Rectal smooth muscle tissue (tissue), 1 donor: Measurements from ENCODE around the gene FAM181B.

ENCODE experiments used
- H3K27ac ChIP-seq: one replicate; pipeline ENCODE4 v1.7.0; 2013; ENCODE audit warnings: low read depth, low read length, inconsistent platforms
- H3K27me3 ChIP-seq: one replicate; pipeline ENCODE4 v1.7.0; 2013; ENCODE audit warnings: low read length; ENCODE audit not compliant: control insufficient read depth, insufficient read depth
- H3K36me3 ChIP-seq: one replicate; pipeline ENCODE4 v1.7.0; 2013; ENCODE audit warnings: low read length; ENCODE audit not compliant: control insufficient read depth, insufficient read depth
- H3K4me1 ChIP-seq: one replicate; pipeline ENCODE4 v1.7.0; 2013; ENCODE audit warnings: low read length; ENCODE audit not compliant: control insufficient read depth, insufficient read depth
- H3K4me3 ChIP-seq: one replicate; pipeline ENCODE4 v1.7.0; 2013; ENCODE audit warnings: low read length
- H3K9ac ChIP-seq: one replicate; pipeline ENCODE4 v1.7.0; 2013; ENCODE audit warnings: low read length

Gene FAM181B

DNA sequence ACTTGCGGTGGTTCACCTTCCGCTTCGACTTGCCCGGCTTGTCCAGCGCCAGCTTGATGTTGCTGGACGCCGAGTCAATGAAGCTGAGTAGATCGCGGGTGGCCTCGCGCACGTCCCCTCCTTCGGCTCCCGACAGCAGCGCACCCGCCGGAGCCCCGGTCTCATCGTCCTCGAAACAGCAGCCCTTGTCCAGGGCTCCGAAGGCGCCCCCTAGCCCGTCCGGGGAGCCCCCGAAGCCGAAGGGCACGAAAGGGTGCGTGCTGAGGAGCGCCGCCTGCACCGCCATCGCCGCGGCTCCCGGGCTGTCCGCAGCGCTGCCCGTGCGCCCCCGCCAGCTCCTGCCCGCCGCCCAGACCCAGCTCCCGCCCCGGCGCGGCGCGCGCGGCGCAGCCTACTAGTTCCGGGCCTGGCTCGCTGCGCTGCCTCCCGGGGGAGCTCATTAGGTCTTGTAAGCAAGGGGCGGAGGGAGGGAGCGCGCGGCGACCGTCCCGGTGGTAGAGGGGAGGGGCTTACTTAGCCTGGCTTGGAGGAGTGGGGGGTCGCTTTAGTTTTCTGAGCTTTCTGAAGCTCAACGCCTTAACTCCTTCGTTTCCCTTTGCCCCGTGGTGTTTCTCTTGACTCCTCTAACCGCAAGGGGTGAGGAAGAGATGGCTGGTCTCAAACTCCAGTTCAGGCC lies at the start of gene FAM181B:
TSS of gene FAM181B (minus strand) at position 421 of the 676 bp plus-strand sequence. CDS start at position 286, 135 bp downstream.
- Histone ChIP-seq H3K4me1 (no peaks in the 10 kb centered on the region), H3K27me3 (peaks cover 13% of the 10 kb centered on the region), H3K36me3 (no peaks in the 10 kb centered on the region), H3K4me3 (peak within 1 kb of the TSS; percentile 53), H3K27ac (no peak within 1 kb of the TSS), H3K9ac (no peak within 1 kb of the TSS)

DNA sequence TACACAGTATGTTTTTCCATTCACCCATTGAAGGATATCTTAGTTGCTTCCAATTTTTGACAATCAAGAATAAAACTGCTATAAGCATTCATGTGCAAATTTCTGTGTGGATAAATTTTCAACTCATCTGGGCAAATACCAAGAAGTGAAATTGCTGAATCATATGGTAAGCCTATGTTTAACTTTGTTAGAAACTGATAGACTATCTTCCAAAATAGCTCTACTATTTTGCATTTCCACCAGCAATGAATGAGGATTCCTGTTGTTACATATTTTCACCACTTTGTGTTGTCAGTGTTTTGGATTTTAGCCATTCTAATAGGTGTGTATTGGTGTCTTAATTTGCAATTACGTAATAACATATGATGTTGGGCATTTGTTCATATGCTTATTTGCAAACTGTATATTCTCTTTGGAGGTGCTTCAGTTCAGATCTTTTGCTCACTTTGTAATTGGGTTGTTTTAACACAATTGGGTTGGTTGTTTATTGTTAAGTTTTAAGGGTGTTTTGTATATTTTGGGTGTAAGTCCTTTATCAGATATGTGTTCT lies 49.2 kb upstream of the FAM181B start:
- Histone ChIP-seq H3K9ac (no peak overlapping the region), H3K27ac (no peak overlapping the region), H3K36me3 (no peaks in the 10 kb centered on the region), H3K4me1 (no peaks in the 10 kb centered on the region), H3K4me3 (no peak overlapping the region), H3K27me3 (no peaks in the 10 kb centered on the region)

GRCh38 chr11:82778776-82779175 lies 45.1 kb upstream of the FAM181B start:
- Histone ChIP-seq H3K9ac (no peak overlapping the region), H3K36me3 (no peaks in the 10 kb centered on the region), H3K27ac (no peak overlapping the region), H3K4me3 (no peak overlapping the region), H3K27me3 (no peaks in the 10 kb centered on the region), H3K4me1 (no peaks in the 10 kb centered on the region)

GRCh38 chr11:82776377-82776776 lies 42.7 kb upstream of the FAM181B start:
- no peak overlapping the region for H3K27ac ChIP-seq
- H3K4me1 ChIP-seq = no peaks in the 10 kb centered on the region
- H3K27me3 ChIP-seq = no peaks in the 10 kb centered on the region
- no peaks in the 10 kb centered on the region for H3K36me3 ChIP-seq
- no peak overlapping the region for H3K9ac ChIP-seq
- no peak overlapping the region for H3K4me3 ChIP-seq

GRCh38 chr11:82775736-82776346 lies 42.2 kb upstream of the FAM181B start:
- Histone ChIP-seq H3K9ac (no peak overlapping the region), H3K36me3 (no peaks in the 10 kb centered on the region), H3K27me3 (no peaks in the 10 kb centered on the region), H3K27ac (no peak overlapping the region), H3K4me1 (no peaks in the 10 kb centered on the region), H3K4me3 (no peak overlapping the region)

- Histone ChIP-seq H3K36me3 (no peaks in the 10 kb centered on the region), H3K27ac (no peak overlapping the region), H3K27me3 (no peaks in the 10 kb centered on the region), H3K4me1 (no peaks in the 10 kb centered on the region), H3K4me3 (no peak overlapping the region), H3K9ac (no peak overlapping the region)
Observed at GRCh38 chr11:82775218-82775617, 41.6 kb upstream of the FAM181B start.

DNA sequence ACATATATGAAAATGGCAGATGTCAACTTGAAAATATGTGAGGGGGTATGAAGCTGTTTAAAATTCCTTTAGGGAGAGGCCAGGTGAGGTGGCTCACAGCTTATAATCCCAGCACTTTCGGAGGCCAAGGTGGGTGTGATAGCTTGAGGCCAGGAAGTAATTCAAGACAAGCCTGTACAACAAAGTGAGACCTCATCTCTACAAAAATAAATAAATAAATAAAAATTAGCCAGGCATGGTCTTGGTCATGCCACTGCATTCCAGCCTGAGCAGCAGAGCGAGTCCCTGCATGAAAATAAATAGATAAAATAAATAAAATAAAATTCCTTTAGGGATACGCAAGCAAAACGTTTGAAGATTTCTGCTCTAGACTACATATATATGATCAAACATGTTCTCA lies 38.1 kb upstream of the FAM181B start:
- Histone ChIP-seq H3K27me3 (no peaks in the 10 kb centered on the region), H3K4me3 (no peak overlapping the region), H3K27ac (no peak overlapping the region), H3K9ac (no peak overlapping the region), H3K4me1 (no peaks in the 10 kb centered on the region), H3K36me3 (no peaks in the 10 kb centered on the region)

- Histone ChIP-seq H3K4me3 (no peak overlapping the region), H3K27ac (no peak overlapping the region), H3K9ac (no peak overlapping the region), H3K27me3 (no peaks in the 10 kb centered on the region), H3K36me3 (no peaks in the 10 kb centered on the region), H3K4me1 (no peaks in the 10 kb centered on the region)
Observed at GRCh38 chr11:82767123-82767522, 33.5 kb upstream of the FAM181B start.

DNA sequence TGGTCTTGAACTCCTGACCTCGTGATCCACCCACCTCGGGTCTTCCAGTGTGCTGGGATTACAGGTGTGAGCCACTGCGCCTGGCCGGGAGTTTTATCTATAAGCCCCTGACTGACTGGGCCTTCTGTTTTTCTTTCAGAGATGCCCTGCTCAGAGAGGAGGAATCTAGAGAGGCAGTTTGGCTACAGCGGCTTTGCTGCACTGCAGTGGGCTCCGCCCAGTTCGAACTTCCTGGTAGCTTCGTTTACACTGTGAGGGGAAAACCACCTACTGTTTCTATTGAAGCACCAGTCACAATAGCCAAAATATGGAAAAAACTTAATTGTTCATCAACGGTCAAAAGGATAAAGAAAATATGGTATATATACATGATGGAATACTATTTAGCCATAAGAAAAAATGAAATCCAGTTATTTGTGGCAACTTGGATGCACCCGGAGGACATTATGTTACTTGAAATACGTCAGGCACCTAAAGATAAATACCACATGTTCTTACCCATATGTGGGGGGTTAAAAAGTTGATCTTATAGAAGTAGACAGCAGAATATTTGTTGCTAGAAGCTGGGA lies 31.9 kb upstream of the FAM181B start:
- Histone ChIP-seq H3K4me3 (no peak overlapping the region), H3K36me3 (no peaks in the 10 kb centered on the region)

GRCh38 chr11:82763167-82763566 lies 29.5 kb upstream of the FAM181B start:
- no peak overlapping the region for H3K9ac ChIP-seq
- H3K4me1 ChIP-seq = no peaks in the 10 kb centered on the region
- H3K4me3 ChIP-seq = no peak overlapping the region
- H3K36me3 ChIP-seq = no peaks in the 10 kb centered on the region
- H3K27ac ChIP-seq = no peak overlapping the region
- H3K27me3 ChIP-seq = no peaks in the 10 kb centered on the region

More for the DNA sequence above, 31.9 kb upstream of the FAM181B start:
- Histone ChIP-seq H3K9ac (no peak overlapping the region), H3K4me1 (no peaks in the 10 kb centered on the region), H3K27me3 (no peaks in the 10 kb centered on the region), H3K27ac (no peak overlapping the region)

GRCh38 chr11:82759649-82760048 lies 26.0 kb upstream of the FAM181B start:
- H3K36me3 ChIP-seq = no peaks in the 10 kb centered on the region
- no peak overlapping the region for H3K4me3 ChIP-seq
- H3K9ac ChIP-seq = no peak overlapping the region

DNA sequence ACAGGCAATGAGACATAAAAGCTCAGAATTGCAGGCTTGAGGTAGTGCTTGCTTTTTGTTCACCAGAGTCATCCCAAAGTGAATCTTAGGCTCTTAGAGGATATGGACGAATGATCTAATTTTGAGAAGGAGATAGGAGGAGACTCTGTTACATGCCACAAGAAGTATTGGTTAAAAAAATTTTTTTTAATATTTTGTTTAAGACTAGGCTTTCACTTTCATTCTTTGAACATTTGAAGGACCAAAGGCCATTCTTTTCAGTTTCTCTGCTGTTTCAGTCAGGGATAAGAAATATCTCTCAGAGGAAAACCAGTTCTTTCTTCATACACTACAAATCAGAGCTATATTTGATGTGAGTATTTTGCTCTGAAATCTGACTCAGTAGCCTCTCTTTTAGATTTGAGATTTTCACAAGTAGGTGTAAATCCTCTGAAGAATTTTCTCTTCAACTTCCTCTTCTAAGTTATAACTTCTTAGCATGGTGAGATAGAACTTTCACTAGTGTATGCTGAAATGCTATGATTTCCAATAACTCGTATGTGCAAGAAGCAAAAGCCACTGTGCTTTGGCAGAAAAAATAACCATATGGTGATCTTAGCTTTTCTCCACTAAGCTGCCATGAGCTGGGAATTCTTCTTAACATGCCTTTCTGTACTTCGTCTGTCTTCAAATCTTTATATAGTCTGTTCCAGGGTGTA lies 24.1 kb upstream of the FAM181B start:
- Histone ChIP-seq H3K27ac (peak overlapping the region; percentile 1), H3K27me3 (no peaks in the 10 kb centered on the region), H3K4me3 (no peak overlapping the region), H3K9ac (no peak overlapping the region), H3K36me3 (no peaks in the 10 kb centered on the region), H3K4me1 (no peaks in the 10 kb centered on the region)

More at GRCh38 chr11:82759649-82760048, 26.0 kb upstream of the FAM181B start:
- Histone ChIP-seq H3K27ac (no peak overlapping the region), H3K27me3 (no peaks in the 10 kb centered on the region), H3K4me1 (no peaks in the 10 kb centered on the region)
